CD4-positive, alpha-beta T cell treated with Interferon gamma for 1 hour (primary cell): Measurements from ENCODE around the gene ROR1.

Experiments
- DNase-seq: peaks from one replicate; pipeline ENCODE4 v3.0.0-alpha.2; 2020

Gene ROR1

DNA sequence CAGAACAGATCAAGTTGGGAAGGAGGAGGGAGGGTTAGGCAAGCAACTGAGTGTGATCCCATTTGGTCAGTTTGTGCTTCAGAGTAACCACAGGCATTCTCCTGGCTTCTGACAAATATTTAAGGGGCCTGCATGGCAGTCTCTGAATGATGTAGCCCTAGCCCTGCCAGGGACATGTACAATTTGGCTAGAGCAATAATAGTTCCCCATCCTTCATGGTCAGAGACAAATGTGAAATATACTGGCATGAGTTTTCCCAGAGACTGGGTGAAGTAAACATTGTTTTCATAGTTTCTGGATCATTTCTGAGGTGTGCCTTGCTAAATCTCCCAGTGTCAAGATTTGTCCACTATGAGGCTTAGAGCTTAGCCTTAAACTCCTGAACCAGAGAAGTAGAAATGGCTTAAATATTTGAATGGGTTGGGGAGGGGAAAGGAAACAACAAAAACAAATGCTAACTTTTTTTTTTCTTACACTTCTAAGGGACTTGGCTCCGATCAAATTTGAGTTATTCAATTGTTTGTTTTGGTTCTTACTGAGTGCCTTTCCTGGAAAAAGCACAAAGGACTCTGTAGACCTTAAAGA, 387.6 kb downstream of the ROR1 start:
- DNase-seq: no peak

GRCh38 chr1:64162151-64162550, 388.3 kb downstream of the ROR1 start:
- no peak for DNase-seq

GRCh38 chr1:64162804-64163203, 389.0 kb downstream of the ROR1 start:
- no peak for DNase-seq

GRCh38 chr1:64163431-64163830, 389.6 kb downstream of the ROR1 start:
- no peak for DNase-seq

DNA sequence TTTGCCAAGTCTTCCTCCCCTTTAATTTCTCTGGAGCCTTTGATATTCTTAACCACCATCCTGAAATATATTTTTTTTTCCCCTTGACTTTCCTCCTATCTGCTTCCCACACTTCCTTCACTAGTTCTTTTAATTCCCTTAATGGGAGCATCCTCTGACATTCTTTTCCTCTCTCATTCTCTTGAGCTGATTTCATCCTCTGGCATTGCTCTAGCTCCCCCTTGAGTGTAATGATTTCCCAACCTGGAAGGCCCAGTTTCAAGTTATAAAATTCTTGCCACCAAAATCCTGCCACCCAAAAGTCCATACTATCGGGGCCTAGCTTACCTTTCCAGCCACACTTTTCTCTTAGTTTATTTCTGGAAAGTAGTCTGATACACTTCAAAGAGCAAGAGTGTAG, 390.2 kb downstream of the ROR1 start:
- DNase-seq: no peak

GRCh38 chr1:64166629-64167028, 392.8 kb downstream of the ROR1 start:
- no peak for DNase-seq

- no peak for DNase-seq
These were observed 393.4 kb downstream of the ROR1 start for GRCh38 chr1:64167176-64167575.

DNA sequence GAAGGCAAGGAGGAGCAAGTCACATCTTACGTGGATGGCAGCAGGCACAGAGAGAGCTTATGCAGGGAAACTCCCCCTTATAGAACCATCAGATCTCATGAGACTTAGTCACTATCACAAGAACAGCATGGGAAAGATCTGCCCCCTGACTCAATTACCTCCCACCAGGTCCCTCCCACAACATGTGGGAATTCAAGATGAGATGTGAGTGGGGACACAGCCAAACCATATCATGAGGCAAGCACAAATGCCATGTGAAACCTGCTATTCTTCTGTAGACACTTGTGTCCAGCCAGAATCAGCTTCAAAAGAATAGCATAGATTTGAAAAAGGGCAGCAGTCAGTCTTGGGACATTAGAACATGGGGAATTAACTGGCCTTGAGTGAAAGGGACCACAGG, 397.4 kb downstream of the ROR1 start:
- DNase-seq: no peak

- no peak for DNase-seq
These were observed 398.0 kb downstream of the ROR1 start for GRCh38 chr1:64171797-64172281.

DNA sequence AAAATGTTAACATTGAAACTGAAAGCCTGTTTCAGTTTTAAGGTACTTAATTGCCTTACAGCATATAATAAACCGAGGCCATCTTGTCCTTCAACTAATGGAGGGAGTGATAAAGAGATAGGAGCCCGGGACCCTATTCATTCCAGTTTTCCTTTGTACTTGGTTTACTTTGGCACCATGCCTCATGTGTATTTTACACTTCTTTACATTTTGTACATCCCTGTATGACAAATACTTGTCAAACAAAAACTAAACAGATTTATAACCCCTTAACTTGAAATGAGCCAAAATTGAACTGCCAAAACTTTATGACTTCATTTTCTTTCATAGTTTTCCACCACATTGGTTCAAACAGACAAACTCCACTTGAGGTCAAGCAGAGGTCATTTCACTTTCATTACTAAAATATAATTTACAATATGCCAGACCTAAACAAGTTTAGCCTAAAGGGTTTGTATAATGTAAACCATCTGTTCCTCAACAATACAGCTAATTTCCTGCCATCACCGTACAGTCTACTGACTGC, 398.7 kb downstream of the ROR1 start:
- DNase-seq: no peak

DNA sequence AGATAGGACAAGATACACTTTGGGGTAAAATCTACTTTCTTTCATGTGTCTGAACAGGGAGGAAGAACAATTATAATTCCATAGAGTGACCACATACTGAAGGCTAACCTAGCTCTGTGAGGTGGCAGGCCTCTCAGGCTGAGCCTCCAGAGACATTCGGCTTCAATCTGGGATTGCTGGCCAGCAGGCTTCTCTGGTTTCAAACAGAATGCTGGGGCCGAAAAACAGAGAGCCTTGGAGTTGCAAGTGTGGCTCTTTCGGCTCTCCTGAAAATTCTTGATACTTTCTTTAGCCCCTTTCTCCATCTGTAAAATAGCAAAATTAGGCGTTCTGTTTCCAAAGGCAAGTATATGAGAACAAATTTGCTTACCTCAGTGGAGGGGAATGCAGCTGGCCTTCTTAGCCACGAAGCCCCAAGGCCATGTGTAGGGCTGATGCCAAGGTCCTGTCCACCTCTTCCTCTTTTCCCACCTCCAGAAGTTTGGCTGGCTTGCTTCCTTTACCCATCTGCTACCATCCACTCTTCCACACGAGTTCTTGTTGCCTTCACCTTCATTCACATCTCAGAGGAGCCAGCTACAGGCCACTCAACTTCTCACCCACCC, 399.6 kb downstream of the ROR1 start:
- DNase-seq: no peak

DNA sequence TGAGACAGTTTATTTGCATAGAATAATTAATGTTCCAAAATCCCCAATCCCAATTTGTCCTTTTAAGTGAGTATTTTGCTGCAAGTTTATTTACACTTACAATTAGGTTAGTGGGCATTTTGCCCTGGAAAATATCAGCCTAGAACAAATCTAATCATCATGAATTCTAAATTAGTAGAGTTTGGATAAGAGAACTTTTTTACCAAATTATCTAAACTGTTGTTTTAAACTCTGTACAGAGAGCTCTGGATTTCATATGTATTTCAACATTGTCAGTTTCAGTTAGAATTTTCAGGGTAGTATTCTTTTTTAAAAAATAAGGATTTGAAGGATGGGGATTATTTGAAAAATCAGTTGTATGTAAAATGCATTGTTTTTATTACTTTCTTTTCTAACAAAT, 401.8 kb downstream of the ROR1 start:
- no peak for DNase-seq

GRCh38 chr1:64176659-64177058, 402.8 kb downstream of the ROR1 start:
- no peak for DNase-seq

DNA sequence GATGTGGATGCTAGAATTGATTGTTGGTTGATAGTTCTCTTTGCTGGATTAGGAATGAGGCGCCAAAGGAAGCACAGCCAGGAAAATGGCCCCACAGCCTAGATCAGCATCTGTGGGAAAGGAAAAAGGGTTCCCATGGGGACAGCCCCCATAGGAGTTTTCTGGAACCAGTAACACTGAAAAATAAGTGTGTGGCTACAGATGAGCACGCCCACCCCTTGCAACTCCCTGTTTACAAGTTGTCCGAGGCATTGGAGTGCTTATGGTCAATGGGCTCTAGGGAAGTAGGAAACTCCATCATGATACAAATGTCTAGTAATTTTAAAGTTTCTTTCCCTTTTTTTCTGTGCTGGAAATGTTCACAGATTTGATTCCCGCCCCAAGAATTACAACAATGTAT, 405.8 kb downstream of the ROR1 start:
- no peak for DNase-seq

- no peak for DNase-seq
These were observed 408.4 kb downstream of the ROR1 start for GRCh38 chr1:64182207-64182606.

GRCh38 chr1:64183395-64184002, 409.7 kb downstream of the ROR1 start:
- DNase-seq: no peak

- no peak for DNase-seq
These were observed 410.2 kb downstream of the ROR1 start for GRCh38 chr1:64184003-64184440.

- DNase-seq: no peak
These were observed 412.5 kb downstream of the ROR1 start for GRCh38 chr1:64186138-64186897.

- DNase-seq: no peak
These were observed 413.1 kb downstream of the ROR1 start for GRCh38 chr1:64186898-64187280.

GRCh38 chr1:64187646-64188045, 413.8 kb downstream of the ROR1 start:
- DNase-seq: no peak

GRCh38 chr1:64192290-64192689, 418.5 kb downstream of the ROR1 start:
- no peak for DNase-seq

DNA sequence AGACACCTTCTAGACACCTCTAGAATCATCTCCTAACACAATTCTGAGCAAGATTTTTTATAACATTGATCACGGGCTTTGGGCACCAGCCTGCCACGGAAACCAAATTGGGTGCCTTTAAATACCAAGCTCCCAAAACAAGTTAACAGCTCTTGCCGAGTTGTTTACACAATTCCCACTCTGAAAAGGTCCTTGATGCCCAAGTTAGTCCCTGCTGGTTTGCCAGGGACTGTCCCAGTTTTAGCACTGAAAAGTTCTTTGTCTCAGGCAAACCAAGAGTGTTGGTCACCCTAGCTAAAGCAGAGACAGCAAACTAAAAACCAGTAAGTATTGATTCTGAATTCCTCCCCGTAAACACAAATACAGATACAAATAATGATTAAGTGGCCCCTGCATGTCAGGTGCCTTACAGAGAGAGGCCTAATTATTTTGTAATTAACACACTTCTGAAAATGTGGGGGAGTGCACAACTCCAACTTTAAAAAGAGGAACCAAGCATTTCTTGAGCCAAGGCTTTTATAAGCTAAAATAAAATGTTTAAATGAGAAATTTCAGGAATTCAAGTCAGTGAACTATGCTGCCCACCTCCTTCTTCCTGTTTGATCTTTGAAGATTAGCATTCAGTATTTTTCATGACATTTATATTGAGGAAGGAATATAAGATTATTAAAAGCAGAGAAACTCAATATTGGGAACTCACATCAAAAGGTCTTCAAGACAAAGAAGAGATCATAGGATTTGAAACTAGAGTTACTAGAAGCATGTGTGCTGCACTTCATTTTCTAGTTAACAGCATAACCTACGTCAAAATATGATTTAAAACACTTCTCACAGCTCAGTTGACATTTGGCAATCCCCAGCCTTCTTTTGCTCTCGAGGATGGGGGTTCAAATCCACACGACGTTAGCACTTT, 420.6 kb downstream of the ROR1 start:
- DNase-seq: no peak

GRCh38 chr1:64195081-64195395, 421.2 kb downstream of the ROR1 start:
- no peak for DNase-seq
